Ramos (cell line): ENCODE measurements around the gene GALNT13.

ENCODE experiments used
- in situ Hi-C: fragments of 300-500 bp; cut with MboI; formaldehyde crosslinking; loops from one replicate; pipeline ENCODE4 v1.14.3; 2022; ENCODE audit warnings: low sequenced_read_pairs; ENCODE audit not compliant: unreplicated experiment

The GALNT13 gene

GRCh38 chr2:154263206-154263605, 391.5 kb downstream of the GALNT13 start:
- in situ Hi-C loops: no loop called here

- in situ Hi-C loops: no loop called here
Measured at GRCh38 chr2:154264024-154264423, 392.3 kb downstream of the GALNT13 start.

GRCh38 chr2:154267983-154268382, 396.3 kb downstream of the GALNT13 start:
- in situ Hi-C loops: no loop called here

- in situ Hi-C loops: no loop called here
Measured at GRCh38 chr2:154280543-154280942, 408.8 kb downstream of the GALNT13 start.

- in situ Hi-C loops: no loop called here
Measured at GRCh38 chr2:154289870-154290269, 418.1 kb downstream of the GALNT13 start.

GRCh38 chr2:154291511-154291910, 419.8 kb downstream of the GALNT13 start:
- in situ Hi-C loops: no loop called here

GRCh38 chr2:154291927-154292326, 420.2 kb downstream of the GALNT13 start:
- in situ Hi-C loops: no loop called here

GRCh38 chr2:154293864-154294263, 422.1 kb downstream of the GALNT13 start:
- in situ Hi-C loops: no loop called here

GRCh38 chr2:154306266-154306970, 434.7 kb downstream of the GALNT13 start:
- in situ Hi-C loops: no loop called here

GRCh38 chr2:154307007-154307406, 435.3 kb downstream of the GALNT13 start:
- in situ Hi-C loops: no loop called here

GRCh38 chr2:154324601-154325000, 452.9 kb downstream of the GALNT13 start:
- in situ Hi-C loops: no loop called here

- in situ Hi-C loops: no loop called here
Measured at GRCh38 chr2:154329510-154329909, 457.8 kb downstream of the GALNT13 start.

GRCh38 chr2:154331784-154332183, 460.1 kb downstream of the GALNT13 start:
- in situ Hi-C loops: no loop called here

- in situ Hi-C loops: no loop called here
Measured at GRCh38 chr2:154336201-154336600, 464.5 kb downstream of the GALNT13 start.

- in situ Hi-C loops: no loop called here
Measured at GRCh38 chr2:154338352-154338967, 466.7 kb downstream of the GALNT13 start.

- in situ Hi-C loops: no loop called here
Measured at GRCh38 chr2:154343282-154343681, 471.6 kb downstream of the GALNT13 start.

GRCh38 chr2:154350911-154351310, 479.2 kb downstream of the GALNT13 start:
- in situ Hi-C loops: no loop called here

GRCh38 chr2:154361276-154361675, 489.6 kb downstream of the GALNT13 start:
- in situ Hi-C loops: no loop called here

- in situ Hi-C loops: no loop called here
Measured at GRCh38 chr2:154368153-154368552, 496.4 kb downstream of the GALNT13 start.

- in situ Hi-C loops: no loop called here
Measured at GRCh38 chr2:154370873-154371272, 499.2 kb downstream of the GALNT13 start.

- in situ Hi-C loops: no loop called here
Measured at GRCh38 chr2:154374416-154374815, 502.7 kb downstream of the GALNT13 start.

- in situ Hi-C loops: no loop called here
Measured at GRCh38 chr2:154375579-154375931, 503.8 kb downstream of the GALNT13 start.
